Muscle layer of colon (tissue), 2 donors: ENCODE results near the gene POGK.
"Not testable (repeated sequence)": the region's sequence is repeated elsewhere in the genome, so short reads cannot be mapped to it uniquely, and the experiment has no call there.

ENCODE experiments used
- H3K27ac ChIP-seq: one replicate; pipeline ENCODE4 v1.7.0; 2013; ENCODE audit warnings: low read depth, mild to moderate bottlenecking, low read length, moderate library complexity
- H3K27me3 ChIP-seq, 2 donors: one replicate each; pipeline ENCODE4 v1.7.0; 2013; ENCODE audit warnings: low read length in 2 of 2, mild to moderate bottlenecking in 2 of 2; ENCODE audit not compliant: insufficient read depth in 2 of 2, control insufficient read depth in 1 of 2
- H3K36me3 ChIP-seq: one replicate; pipeline ENCODE4 v1.7.0; 2013; ENCODE audit warnings: mild to moderate bottlenecking, low read length; ENCODE audit not compliant: insufficient read depth
- H3K4me1 ChIP-seq: one replicate; pipeline ENCODE4 v1.7.0; 2013; ENCODE audit warnings: mild to moderate bottlenecking, low read length; ENCODE audit not compliant: insufficient read depth
- H3K4me3 ChIP-seq, 2 donors: one replicate each; pipeline ENCODE4 v1.7.0; 2013; ENCODE audit warnings: low read length in 2 of 2, low read depth in 1 of 2, mild to moderate bottlenecking in 1 of 2, moderate library complexity in 1 of 2
- H3K9ac ChIP-seq: one replicate; pipeline ENCODE4 v1.7.0; 2013; ENCODE audit warnings: low read length
- H3K9me3 ChIP-seq: one replicate; pipeline ENCODE4 v1.7.0; 2013; ENCODE audit warnings: mild to moderate bottlenecking, low read length
- donor health status: abdominal sarcoma.
- donor health status: Adenocarcinoma of cecum.

Gene POGK

GRCh38 chr1:166838766-166839599 is at the start of gene POGK:
Gene POGK (plus strand): TSS chr1:166839475. CDS start chr1:166840957, 1,482 bp downstream.
- Histone ChIP-seq H3K4me3 (peak within 1 kb of the TSS; percentile 79 to 94), H3K9me3 (no peaks in the 10 kb centered on the region), H3K4me1 (peaks cover 49% of the 10 kb centered on the region), H3K27me3 (no peaks in the 10 kb centered on the region), H3K36me3 (peaks cover 33% of the 10 kb centered on the region), H3K27ac (peak within 1 kb of the TSS; percentile 93), H3K9ac (peak within 1 kb of the TSS; percentile 67)

GRCh38 chr1:166796620-166797236 is 42.5 kb upstream of the POGK start:
- Histone ChIP-seq H3K27me3 (no peaks in the 10 kb centered on the region), H3K36me3 (no peaks in the 10 kb centered on the region), H3K4me1 (no peaks in the 10 kb centered on the region), H3K9ac (no peak overlapping the region), H3K27ac (no peak overlapping the region), H3K4me3 (no peak overlapping the region), H3K9me3 (no peaks in the 10 kb centered on the region)

GRCh38 chr1:166808952-166809351 is 30.3 kb upstream of the POGK start:
- no peak overlapping the region for H3K9ac ChIP-seq
- no peak overlapping the region for H3K4me3 ChIP-seq

GRCh38 chr1:166811691-166812090 is 27.6 kb upstream of the POGK start:
- Histone ChIP-seq H3K36me3 (no peaks in the 10 kb centered on the region), H3K27ac (no peak overlapping the region), H3K4me1 (no peaks in the 10 kb centered on the region), H3K9ac (no peak overlapping the region), H3K27me3 (no peaks in the 10 kb centered on the region), H3K9me3 (no peaks in the 10 kb centered on the region), H3K4me3 (no peak overlapping the region)

More at GRCh38 chr1:166808952-166809351, 30.3 kb upstream of the POGK start:
- Histone ChIP-seq H3K36me3 (no peaks in the 10 kb centered on the region), H3K9me3 (no peaks in the 10 kb centered on the region), H3K27me3 (no peaks in the 10 kb centered on the region), H3K4me1 (no peaks in the 10 kb centered on the region), H3K27ac (no peak overlapping the region)

- Histone ChIP-seq H3K4me3 (no peak overlapping the region), H3K9me3 (no peaks in the 10 kb centered on the region), H3K4me1 (no peaks in the 10 kb centered on the region), H3K27ac (no peak overlapping the region), H3K27me3 (no peaks in the 10 kb centered on the region), H3K36me3 (no peaks in the 10 kb centered on the region), H3K9ac (no peak overlapping the region)
Observed at GRCh38 chr1:166813508-166814223, 25.6 kb upstream of the POGK start.

- H3K4me3 ChIP-seq = no peak overlapping the region
- H3K9ac ChIP-seq = no peak overlapping the region
- no peaks in the 10 kb centered on the region for H3K27me3 ChIP-seq
- H3K27ac ChIP-seq = no peak overlapping the region
- no peaks in the 10 kb centered on the region for H3K36me3 ChIP-seq
- H3K4me1 ChIP-seq = no peaks in the 10 kb centered on the region
- no peaks in the 10 kb centered on the region for H3K9me3 ChIP-seq
Observed at GRCh38 chr1:166814611-166815010, 24.7 kb upstream of the POGK start.

- Histone ChIP-seq H3K4me3 (no peak overlapping the region), H3K27me3 (no peaks in the 10 kb centered on the region), H3K9ac (no peak overlapping the region), H3K4me1 (no peaks in the 10 kb centered on the region), H3K9me3 (no peaks in the 10 kb centered on the region), H3K36me3 (no peaks in the 10 kb centered on the region), H3K27ac (no peak overlapping the region)
Observed at GRCh38 chr1:166819974-166820373, 19.3 kb upstream of the POGK start.

- Histone ChIP-seq H3K9me3 (no peaks in the 10 kb centered on the region), H3K27me3 (no peaks in the 10 kb centered on the region), H3K4me1 (no peaks in the 10 kb centered on the region), H3K27ac (no peak overlapping the region), H3K9ac (no peak overlapping the region), H3K36me3 (no peaks in the 10 kb centered on the region), H3K4me3 (no peak overlapping the region)
Observed at GRCh38 chr1:166822385-166822784, 16.9 kb upstream of the POGK start.

- H3K4me3 ChIP-seq = no peak overlapping the region
- no peak overlapping the region for H3K9ac ChIP-seq
- no peaks in the 10 kb centered on the region for H3K4me1 ChIP-seq
- H3K27me3 ChIP-seq = no peaks in the 10 kb centered on the region
- H3K9me3 ChIP-seq = no peaks in the 10 kb centered on the region
- H3K36me3 ChIP-seq = no peaks in the 10 kb centered on the region
- no peak overlapping the region for H3K27ac ChIP-seq
Observed at GRCh38 chr1:166827426-166827825, 11.8 kb upstream of the POGK start.

GRCh38 chr1:166829762-166830161 is 9.5 kb upstream of the POGK start:
- not testable (repeated sequence) for H3K9ac ChIP-seq, H3K9me3 ChIP-seq, H3K4me1 ChIP-seq, H3K4me3 ChIP-seq, H3K36me3 ChIP-seq, H3K27me3 ChIP-seq, H3K27ac ChIP-seq

GRCh38 chr1:166836733-166837132 is 2.5 kb upstream of the POGK start:
- Histone ChIP-seq H3K4me3 (no peak overlapping the region), H3K4me1 (peaks cover 29% of the 10 kb centered on the region), H3K9me3 (no peaks in the 10 kb centered on the region), H3K9ac (no peak overlapping the region), H3K36me3 (peaks cover 12% of the 10 kb centered on the region), H3K27ac (no peak overlapping the region), H3K27me3 (no peaks in the 10 kb centered on the region)
